HG02981 (cell line): ENCODE data around the gene ADM.

Source experiments
- ATAC-seq: cut with Tn5 transposase; IDR thresholded peaks from one replicate; pipeline ENCODE4 v1.9.1; 2021; ENCODE audit warnings: mild to moderate bottlenecking, moderate library complexity; ENCODE audit not compliant: unreplicated experiment

Gene ADM

GRCh38 chr11:10289765-10290380 is 15.0 kb upstream of the ADM start:
- no peak for ATAC-seq

GRCh38 chr11:10291801-10292638 is 12.9 kb upstream of the ADM start:
- ATAC-seq, result no peak

GRCh38 chr11:10293423-10294289 is 11.2 kb upstream of the ADM start, which contains the start of gene SBF2:
Gene SBF2, minus strand, starts transcription at chr11:10294219. Its CDS starts 150 bp downstream, at chr11:10294069.
- no peak for ATAC-seq

- ATAC-seq, result no peak
These were observed 10.5 kb upstream of the ADM start for GRCh38 chr11:10294290-10294953.

GRCh38 chr11:10295064-10295901 is 9.6 kb upstream of the ADM start:
- ATAC-seq, result no peak

GRCh38 chr11:10298342-10298741 is 6.5 kb upstream of the ADM start:
- ATAC-seq, result peak; percentile 96

- ATAC-seq, result no peak
These were observed 3.1 kb upstream of the ADM start for GRCh38 chr11:10301656-10302358.

GRCh38 chr11:10302359-10302743 is 2.5 kb upstream of the ADM start:
- no peak for ATAC-seq

GRCh38 chr11:10302744-10303557 is 1.9 kb upstream of the ADM start:
- ATAC-seq, result no peak

- ATAC-seq, result no peak
These were observed 1.1 kb upstream of the ADM start for GRCh38 chr11:10303558-10304363.

- no peak for ATAC-seq
These were observed 540 bp downstream of the ADM start for GRCh38 chr11:10305262-10305963.

GRCh38 chr11:10305964-10306918 is 1.4 kb downstream of the ADM start:
- no peak for ATAC-seq

- ATAC-seq, result no peak
These were observed 2.1 kb downstream of the ADM start for GRCh38 chr11:10307022-10307399.

GRCh38 chr11:10307400-10308200 is 2.7 kb downstream of the ADM start:
- ATAC-seq, result peak; percentile 67
